Liver (tissue), 3 donors: ENCODE results near the gene NAT8L.

Experiments used
- ATF3 ChIP-seq: IDR thresholded peaks from 2 replicates; pipeline ENCODE4 v1.6.1; 2016; ENCODE audit warnings: antibody characterized with exemption
- CTCF ChIP-seq: fragments of 150-350 bp; IDR thresholded peaks from 2 replicates; pipeline ENCODE4 v1.5.1; 2017; ENCODE audit warnings: improper control_type of control experiment, low read depth, low read length; ENCODE audit not compliant: missing input control
- EGR1 ChIP-seq, 2 donors: IDR thresholded peaks; 2 replicates each; pipeline ENCODE4 v1.6.1; 2016 to 2018; ENCODE audit warnings: antibody characterized with exemption in 2 of 2, low read depth in 2 of 2
- FOXA1 ChIP-seq: IDR thresholded peaks from 2 replicates; pipeline ENCODE4 v1.6.1; 2016; ENCODE audit warnings: antibody characterized with exemption
- GABPA ChIP-seq, 2 donors: IDR thresholded peaks in 1 of 2; conservative IDR thresholded peaks in 1 of 2; 2 replicates each; pipeline ENCODE4 v1.6.1; 2016; ENCODE audit warnings: antibody characterized with exemption in 2 of 2, mild to moderate bottlenecking in 1 of 2, moderate library complexity in 1 of 2
- MAX ChIP-seq: IDR thresholded peaks from 2 replicates; pipeline ENCODE4 v1.6.1; 2016; ENCODE audit warnings: antibody characterized with exemption
- NR2F2 ChIP-seq: IDR thresholded peaks from 2 replicates; pipeline ENCODE4 v1.6.1; 2016; ENCODE audit warnings: antibody characterized with exemption
- RAD21 ChIP-seq, 2 donors: IDR thresholded peaks; 2 replicates each; pipeline ENCODE4 v1.6.1; 2016; ENCODE audit warnings: antibody characterized with exemption in 2 of 2, mild to moderate bottlenecking in 2 of 2
- REST ChIP-seq: IDR thresholded peaks from 2 replicates; pipeline ENCODE4 v1.6.1; 2016; ENCODE audit warnings: antibody characterized with exemption, mild to moderate bottlenecking
- RXRA ChIP-seq, 2 donors: IDR thresholded peaks; 2 replicates each; pipeline ENCODE4 v1.6.1; 2017 to 2018; ENCODE audit warnings: antibody characterized with exemption in 2 of 2, mild to moderate bottlenecking in 1 of 2
- SP1 ChIP-seq: IDR thresholded peaks from 2 replicates; pipeline ENCODE4 v1.6.1; 2018; ENCODE audit warnings: antibody characterized with exemption, mild to moderate bottlenecking
- TAF1 ChIP-seq: conservative IDR thresholded peaks from 2 replicates; pipeline ENCODE4 v1.6.1; 2016; ENCODE audit warnings: antibody characterized with exemption, mild to moderate bottlenecking
- YY1 ChIP-seq: IDR thresholded peaks from 2 replicates; pipeline ENCODE4 v1.6.1; 2016; ENCODE audit warnings: antibody characterized with exemption, mild to moderate bottlenecking
- ZBTB33 ChIP-seq: IDR thresholded peaks from 2 replicates; pipeline ENCODE4 v1.6.1; 2016; ENCODE audit warnings: antibody characterized with exemption
- donor health status: healthy.
- donor health status: healthy.

- TF ChIP-seq CTCF, result no peak
- TF ChIP-seq ATF3, result no peak
- no peak for TF ChIP-seq TAF1
- no peak for TF ChIP-seq GABPA (IDR thresholded peaks at IDR 0.05 in 1 of 2, conservative IDR thresholded peaks at IDR 0.05 in 1 of 2)
- no peak for TF ChIP-seq YY1
- no peak for TF ChIP-seq NR2F2
- TF ChIP-seq MAX, result no peak
- no peak for TF ChIP-seq RAD21 (IDR thresholded peaks at IDR 0.05)
- TF ChIP-seq RXRA (IDR thresholded peaks at IDR 0.05), result no peak
- TF ChIP-seq ZBTB33, result no peak
- TF ChIP-seq SP1, result no peak
- TF ChIP-seq REST, result no peak
- TF ChIP-seq FOXA1, result no peak
- no peak for TF ChIP-seq EGR1 (IDR thresholded peaks at IDR 0.05; ENCODE audit: low read depth in 2 of 2)
Measured at GRCh38 chr4:2042204-2042946, 16.8 kb upstream of the NAT8L start.
